HEK293 (cell line): ENCODE measurements around the gene BTBD7.

Source experiments
- CTCF ChIA-PET: fragments of 350-600 bp; formaldehyde crosslinking; extraction: SDS; loops from one replicate; lab custom pipeline; 2021; ENCODE audit warnings: antibody characterized with exemption; lab: Yijun Ruan, JAX
- POLR2A ChIA-PET: fragments of 300-600 bp; formaldehyde crosslinking; extraction: SDS; loops from one replicate; lab custom pipeline; 2020; ENCODE audit warnings: antibody characterized with exemption, inconsistent platforms; lab: Yijun Ruan, JAX
- H3K27ac ChIP-seq: fragments of 200-500 bp; sonication (Bioruptor generic); 2 replicates; pipeline ENCODE4 v1.5.1; 2014; ENCODE audit warnings: low read depth, low read length, control low read depth, inconsistent platforms; ENCODE audit errors: extremely low read depth
- H3K36me3 ChIP-seq, 2 experiments: fragments of 200-500 bp in 1 of 2; sonication (Bioruptor generic) in 1 of 2; 1 replicate in 1 of 2; 2 replicates in 1 of 2; pipeline ENCODE4 v1.5.1; 2014 to 2017; ENCODE audit warnings: inconsistent platforms in 2 of 2, low read length in 2 of 2; ENCODE audit not compliant: control insufficient read depth in 2 of 2, insufficient read depth in 1 of 2
- H3K4me1 ChIP-seq: fragments of 200-500 bp; sonication (Bioruptor generic); 2 replicates; pipeline ENCODE4 v1.5.1; 2014; ENCODE audit warnings: mild to moderate bottlenecking, low read length, inconsistent platforms; ENCODE audit not compliant: control insufficient read depth, insufficient read depth
- H3K4me3 ChIP-seq: 2 replicates; pipeline ENCODE4 v1.5.1; 2011; ENCODE audit warnings: low read depth, mild to moderate bottlenecking, control low read depth, low read length, moderate library complexity
- H3K9me3 ChIP-seq: fragments of 200-500 bp; sonication (Bioruptor generic); 2 replicates; pipeline ENCODE4 v1.5.1; 2014; ENCODE audit warnings: low read depth, low read length, inconsistent platforms; ENCODE audit not compliant: control insufficient read depth, insufficient read depth
- GLI2 ChIP-seq: fragments of 450-650 bp; formaldehyde crosslinking; IDR thresholded peaks from 2 replicates; pipeline ENCODE4; 2017; ENCODE audit warnings: missing biosample characterization, missing genetic modification characterization, low read depth, borderline replicate concordance
- HIC1 ChIP-seq: fragments of 450-650 bp; formaldehyde crosslinking; IDR thresholded peaks from 2 replicates; pipeline ENCODE4 v1.5.1; 2016; ENCODE audit warnings: missing biosample characterization, missing genetic modification characterization
- OSR2 ChIP-seq: fragments of 450-650 bp; formaldehyde crosslinking; IDR thresholded peaks from 2 replicates; pipeline ENCODE4 v1.5.1; 2016; ENCODE audit warnings: missing biosample characterization, missing genetic modification characterization
- PRDM6 ChIP-seq: fragments of 450-650 bp; formaldehyde crosslinking; IDR thresholded peaks from 2 replicates; pipeline ENCODE4 v1.5.1; 2017; ENCODE audit warnings: missing biosample characterization, missing genetic modification characterization
- ZBTB20 ChIP-seq: fragments of 450-650 bp; formaldehyde crosslinking; IDR thresholded peaks from 2 replicates; pipeline ENCODE4 v1.5.1; 2016; ENCODE audit warnings: missing biosample characterization, missing genetic modification characterization
- ZBTB21 ChIP-seq: fragments of 450-650 bp; formaldehyde crosslinking; IDR thresholded peaks from 2 replicates; pipeline ENCODE4 v1.5.1; 2017; ENCODE audit warnings: missing biosample characterization, missing genetic modification characterization
- ZBTB48 ChIP-seq: fragments of 450-650 bp; formaldehyde crosslinking; IDR thresholded peaks from 2 replicates; pipeline ENCODE4 v1.5.1; 2016; ENCODE audit warnings: missing biosample characterization, missing genetic modification characterization
- ZNF10 ChIP-seq: fragments of 450-650 bp; formaldehyde crosslinking; IDR thresholded peaks from 2 replicates; pipeline ENCODE4 v1.5.1; 2017; ENCODE audit warnings: missing biosample characterization, missing genetic modification characterization
- ZNF140 ChIP-seq: fragments of 450-650 bp; formaldehyde crosslinking; IDR thresholded peaks from 2 replicates; pipeline ENCODE4 v1.5.1; 2016; ENCODE audit warnings: missing biosample characterization, missing genetic modification characterization
- ZNF16 ChIP-seq: fragments of 450-650 bp; formaldehyde crosslinking; IDR thresholded peaks from 2 replicates; pipeline ENCODE4 v1.5.1; 2016; ENCODE audit warnings: low read depth, missing biosample characterization, missing genetic modification characterization
- ZNF391 ChIP-seq: fragments of 450-650 bp; formaldehyde crosslinking; IDR thresholded peaks from 2 replicates; pipeline ENCODE4 v1.5.1; 2016; ENCODE audit warnings: low read depth, missing biosample characterization, missing genetic modification characterization, borderline replicate concordance
- ZNF394 ChIP-seq: fragments of 450-650 bp; formaldehyde crosslinking; IDR thresholded peaks from 2 replicates; pipeline ENCODE4 v1.5.1; 2016; ENCODE audit warnings: missing biosample characterization, missing genetic modification characterization, mild to moderate bottlenecking, moderate library complexity, borderline replicate concordance
- ZNF433 ChIP-seq: fragments of 450-650 bp; formaldehyde crosslinking; IDR thresholded peaks from 2 replicates; pipeline ENCODE4 v1.5.1; 2016; ENCODE audit warnings: missing biosample characterization, missing genetic modification characterization, low read depth
- ZNF513 ChIP-seq: fragments of 450-650 bp; IDR thresholded peaks from 2 replicates; pipeline ENCODE4 v1.5.1; 2018; ENCODE audit warnings: missing biosample characterization, missing genetic modification characterization
- ZNF548 ChIP-seq: fragments of 450-650 bp; formaldehyde crosslinking; IDR thresholded peaks from 2 replicates; pipeline ENCODE4 v1.5.1; 2016; ENCODE audit warnings: missing biosample characterization, missing genetic modification characterization
- ZNF585B ChIP-seq: fragments of 450-650 bp; formaldehyde crosslinking; IDR thresholded peaks from 2 replicates; pipeline ENCODE4 v1.5.1; 2016; ENCODE audit warnings: missing biosample characterization, missing genetic modification characterization
- ZNF707 ChIP-seq: fragments of 450-650 bp; formaldehyde crosslinking; IDR thresholded peaks from 2 replicates; pipeline ENCODE4 v1.5.1; 2016; ENCODE audit warnings: missing biosample characterization, missing genetic modification characterization
- ZNF830 ChIP-seq: fragments of 450-650 bp; IDR thresholded peaks from 2 replicates; pipeline ENCODE4 v1.5.0; 2018; ENCODE audit warnings: missing biosample characterization, missing genetic modification characterization, low read depth, mild to moderate bottlenecking, moderate library complexity
- ZSCAN30 ChIP-seq: fragments of 450-650 bp; IDR thresholded peaks from 2 replicates; pipeline ENCODE4 v1.5.1; 2018; ENCODE audit warnings: missing biosample characterization, mild to moderate bottlenecking, missing genetic modification characterization, moderate library complexity
- TF ChIP-seq, protein P1 (sequence below): fragments of 450-650 bp; formaldehyde crosslinking; IDR thresholded peaks from 2 replicates; pipeline ENCODE4 v1.5.1; 2016; ENCODE audit warnings: missing biosample characterization, missing genetic modification characterization
- TF ChIP-seq, protein P2 (sequence below): fragments of 450-650 bp; formaldehyde crosslinking; IDR thresholded peaks from 2 replicates; pipeline ENCODE4 v1.5.1; 2016; ENCODE audit warnings: missing biosample characterization, missing genetic modification characterization, low read depth
- TF ChIP-seq, protein P3 (sequence below): fragments of 450-650 bp; formaldehyde crosslinking; IDR thresholded peaks from 2 replicates; pipeline ENCODE4 v1.5.1; 2016; ENCODE audit warnings: missing biosample characterization, missing genetic modification characterization

BTBD7 gene

GRCh38 chr14:93207468-93208308, 125.1 kb downstream of the BTBD7 start (continued):
- no peak for TF ChIP-seq ZNF391 (tag by site-specific recombination)
- TF ChIP-seq GLI2 (tag by site-specific recombination) = no peak
- TF ChIP-seq, all 188 proteins: peak for 46

GRCh38 chr14:93206793-93207467, 125.9 kb downstream of the BTBD7 start, which contains the start of the genes GON7 and UBR7:
GON7 (minus strand) TSS chr14:93207065; CDS start chr14:93207037, 28 bp downstream.
UBR7 (plus strand) TSS chr14:93207256; CDS start chr14:93207292, 36 bp downstream.
- ChIA-PET CTCF (interaction anchor here (0.6 to 3.2 kb wide), 16 partner anchors 9 to 416 kb away, joined by 3 to 14 read pairs (median 4); partner anchors contain the start of genes LYSET and MOAP1), POLR2A (interaction anchor here (0.7 to 4.0 kb wide), 6 partner anchors 10 to 413 kb away, joined by 3 to 44 read pairs (median 3); partner anchors contain the start of genes GOLGA5, LYSET and MOAP1)
- Histone ChIP-seq H3K27ac (peak within 1 kb of the TSS; percentile 96), H3K4me1 (0 out of 2 replicates have a peak, but pooled peaks cover 2% of the 10 kb centered on the region), H3K36me3 (peaks cover 13 to 19% of the 10 kb centered on the region in 2 experiments), H3K4me3 (peak within 1 kb of the TSS; percentile 83), H3K9me3 (no peaks in the 10 kb centered on the region)
- TF ChIP-seq, protein P1, sequence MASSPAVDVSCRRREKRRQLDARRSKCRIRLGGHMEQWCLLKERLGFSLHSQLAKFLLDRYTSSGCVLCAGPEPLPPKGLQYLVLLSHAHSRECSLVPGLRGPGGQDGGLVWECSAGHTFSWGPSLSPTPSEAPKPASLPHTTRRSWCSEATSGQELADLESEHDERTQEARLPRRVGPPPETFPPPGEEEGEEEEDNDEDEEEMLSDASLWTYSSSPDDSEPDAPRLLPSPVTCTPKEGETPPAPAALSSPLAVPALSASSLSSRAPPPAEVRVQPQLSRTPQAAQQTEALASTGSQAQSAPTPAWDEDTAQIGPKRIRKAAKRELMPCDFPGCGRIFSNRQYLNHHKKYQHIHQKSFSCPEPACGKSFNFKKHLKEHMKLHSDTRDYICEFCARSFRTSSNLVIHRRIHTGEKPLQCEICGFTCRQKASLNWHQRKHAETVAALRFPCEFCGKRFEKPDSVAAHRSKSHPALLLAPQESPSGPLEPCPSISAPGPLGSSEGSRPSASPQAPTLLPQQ (tag by site-specific recombination) = peak; percentile 87
- TF ChIP-seq ZBTB48 (tag by site-specific recombination) (no peak), ZSCAN30 (no peak; the same call in 1 of the 2 replicates), ZBTB20 (tag by site-specific recombination) (no peak), ZBTB21 (tag by site-specific recombination) (no peak), ZNF433 (tag by site-specific recombination) (no peak), ZNF16 (tag by site-specific recombination) (no peak), ZNF830 (tag by site-specific recombination) (no peak), ZNF10 (0 out of 2 replicates have a peak, but pooled peaks have one; percentile 9), GLI2 (tag by site-specific recombination) (no peak), ZNF140 (no peak), ZNF585B (tag by site-specific recombination) (no peak), ZNF513 (no peak), OSR2 (tag by site-specific recombination) (peak; percentile 38; the same call in 1 of the 2 replicates), ZNF707 (no peak), ZNF394 (tag by site-specific recombination) (peak; percentile 33; the same call in 1 of the 2 replicates), HIC1 (tag by site-specific recombination) (no peak), PRDM6 (tag by site-specific recombination) (no peak), ZNF548 (tag by site-specific recombination) (no peak)
- TF ChIP-seq, protein P2, sequence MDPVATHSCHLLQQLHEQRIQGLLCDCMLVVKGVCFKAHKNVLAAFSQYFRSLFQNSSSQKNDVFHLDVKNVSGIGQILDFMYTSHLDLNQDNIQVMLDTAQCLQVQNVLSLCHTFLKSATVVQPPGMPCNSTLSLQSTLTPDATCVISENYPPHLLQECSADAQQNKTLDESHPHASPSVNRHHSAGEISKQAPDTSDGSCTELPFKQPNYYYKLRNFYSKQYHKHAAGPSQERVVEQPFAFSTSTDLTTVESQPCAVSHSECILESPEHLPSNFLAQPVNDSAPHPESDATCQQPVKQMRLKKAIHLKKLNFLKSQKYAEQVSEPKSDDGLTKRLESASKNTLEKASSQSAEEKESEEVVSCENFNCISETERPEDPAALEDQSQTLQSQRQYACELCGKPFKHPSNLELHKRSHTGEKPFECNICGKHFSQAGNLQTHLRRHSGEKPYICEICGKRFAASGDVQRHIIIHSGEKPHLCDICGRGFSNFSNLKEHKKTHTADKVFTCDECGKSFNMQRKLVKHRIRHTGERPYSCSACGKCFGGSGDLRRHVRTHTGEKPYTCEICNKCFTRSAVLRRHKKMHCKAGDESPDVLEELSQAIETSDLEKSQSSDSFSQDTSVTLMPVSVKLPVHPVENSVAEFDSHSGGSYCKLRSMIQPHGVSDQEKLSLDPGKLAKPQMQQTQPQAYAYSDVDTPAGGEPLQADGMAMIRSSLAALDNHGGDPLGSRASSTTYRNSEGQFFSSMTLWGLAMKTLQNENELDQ (tag by site-specific recombination) = no peak
- TF ChIP-seq, protein P3, sequence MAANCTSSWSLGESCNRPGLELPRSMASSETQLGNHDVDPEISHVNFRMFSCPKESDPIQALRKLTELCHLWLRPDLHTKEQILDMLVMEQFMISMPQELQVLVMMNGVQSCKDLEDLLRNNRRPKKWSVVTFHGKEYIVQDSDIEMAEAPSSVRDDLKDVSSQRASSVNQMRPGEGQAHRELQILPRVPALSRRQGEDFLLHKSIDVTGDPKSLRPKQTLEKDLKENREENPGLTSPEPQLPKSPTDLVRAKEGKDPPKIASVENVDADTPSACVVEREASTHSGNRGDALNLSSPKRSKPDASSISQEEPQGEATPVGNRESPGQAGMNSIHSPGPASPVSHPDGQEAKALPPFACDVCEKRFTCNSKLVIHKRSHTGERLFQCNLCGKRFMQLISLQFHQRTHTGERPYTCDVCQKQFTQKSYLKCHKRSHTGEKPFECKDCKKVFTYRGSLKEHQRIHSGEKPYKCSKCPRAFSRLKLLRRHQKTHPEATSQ = peak; percentile 84; the same call in 1 of the 2 replicates
